Measurements from ENCODE around the gene RASD2.

Gene RASD2

DNA sequence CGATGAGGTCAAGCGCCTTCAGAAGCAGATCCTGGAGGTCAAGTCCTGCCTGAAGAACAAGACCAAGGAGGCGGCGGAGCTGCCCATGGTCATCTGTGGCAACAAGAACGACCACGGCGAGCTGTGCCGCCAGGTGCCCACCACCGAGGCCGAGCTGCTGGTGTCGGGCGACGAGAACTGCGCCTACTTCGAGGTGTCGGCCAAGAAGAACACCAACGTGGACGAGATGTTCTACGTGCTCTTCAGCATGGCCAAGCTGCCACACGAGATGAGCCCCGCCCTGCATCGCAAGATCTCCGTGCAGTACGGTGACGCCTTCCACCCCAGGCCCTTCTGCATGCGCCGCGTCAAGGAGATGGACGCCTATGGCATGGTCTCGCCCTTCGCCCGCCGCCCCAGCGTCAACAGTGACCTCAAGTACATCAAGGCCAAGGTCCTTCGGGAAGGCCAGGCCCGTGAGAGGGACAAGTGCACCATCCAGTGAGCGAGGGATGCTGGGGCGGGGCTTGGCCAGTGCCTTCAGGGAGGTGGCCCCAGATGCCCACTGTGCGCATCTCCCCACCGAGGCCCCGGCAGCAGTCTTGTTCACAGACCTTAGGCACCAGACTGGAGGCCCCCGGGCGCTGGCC, 11.0 kb downstream of the RASD2 start:
- no peak overlapping the region for H3K9ac ChIP-seq (ENCODE audit: insufficient read length)
- H3K4me3 ChIP-seq = no peak overlapping the region
- TF ChIP-seq FOXP2 (optimal IDR thresholded peaks at IDR 0.05; ENCODE audit: control extremely low read depth, extremely low read length, insufficient read depth) (no peak), EZH2 (IDR thresholded peaks at IDR 0.05) (no peak), POLR2AphosphoS5 (IDR thresholded peaks at IDR 0.05; ENCODE audit: borderline replicate concordance, low read depth, low read length) (no peak)
- no peak overlapping the region for H3K27ac ChIP-seq
- DNase-seq (ENCODE audit: low read depth, low spot score) = no peak
- H3K36me3 ChIP-seq (ENCODE audit: insufficient read depth, low read length) = no peaks in the 10 kb centered on the region
- no peaks in the 10 kb centered on the region for H3K9me3 ChIP-seq (ENCODE audit: low read depth, low read length)

GRCh38 chr22:35552196-35552842, 11.7 kb downstream of the RASD2 start:
- H3K9ac ChIP-seq (ENCODE audit: insufficient read length) = no peak overlapping the region
- no peak for TF ChIP-seq EZH2 (IDR thresholded peaks at IDR 0.05)
- TF ChIP-seq POLR2AphosphoS5 (IDR thresholded peaks at IDR 0.05; ENCODE audit: borderline replicate concordance, low read depth, low read length) = no peak
- TF ChIP-seq FOXP2 (optimal IDR thresholded peaks at IDR 0.05; ENCODE audit: control extremely low read depth, extremely low read length, insufficient read depth) = no peak
- H3K9me3 ChIP-seq (ENCODE audit: low read depth, low read length) = no peaks in the 10 kb centered on the region
- H3K27ac ChIP-seq = no peak overlapping the region
- DNase-seq (ENCODE audit: low read depth, low spot score) = no peak
- no peak overlapping the region for H3K4me3 ChIP-seq
- no peaks in the 10 kb centered on the region for H3K36me3 ChIP-seq (ENCODE audit: insufficient read depth, low read length)

DNA sequence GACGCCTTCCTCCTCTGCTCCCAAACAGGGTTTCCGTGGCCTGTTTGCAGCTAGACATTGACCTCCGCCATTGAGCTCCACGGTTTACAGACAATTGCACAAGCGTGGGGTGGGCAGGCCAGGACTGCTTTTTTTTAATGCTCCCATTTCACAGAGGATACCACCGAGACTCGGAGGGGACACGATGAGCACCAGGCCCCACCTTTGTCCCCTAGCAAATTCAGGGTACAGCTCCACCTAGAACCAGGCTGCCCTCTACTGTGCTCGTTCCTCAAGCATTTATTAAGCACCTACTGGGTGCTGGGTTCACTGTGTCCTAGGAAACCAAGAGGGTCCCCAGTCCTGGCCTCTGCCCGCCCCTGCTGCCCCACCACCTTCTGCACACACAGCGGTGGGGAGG, 12.2 kb downstream of the RASD2 start:
- Histone ChIP-seq H3K27ac (no peak overlapping the region), H3K9me3 (ENCODE audit: low read depth, low read length) (no peaks in the 10 kb centered on the region), H3K36me3 (ENCODE audit: insufficient read depth, low read length) (no peaks in the 10 kb centered on the region), H3K9ac (ENCODE audit: insufficient read length) (no peak overlapping the region), H3K4me3 (no peak overlapping the region)
- DNase-seq (ENCODE audit: low read depth, low spot score) = no peak
- TF ChIP-seq POLR2AphosphoS5 (IDR thresholded peaks at IDR 0.05; ENCODE audit: borderline replicate concordance, low read depth, low read length) (no peak), FOXP2 (optimal IDR thresholded peaks at IDR 0.05; ENCODE audit: control extremely low read depth, extremely low read length, insufficient read depth) (no peak), EZH2 (IDR thresholded peaks at IDR 0.05) (no peak)

- no peaks in the 10 kb centered on the region for H3K9me3 ChIP-seq (ENCODE audit: low read depth, low read length)
- no peak overlapping the region for H3K27ac ChIP-seq
- TF ChIP-seq FOXP2 (optimal IDR thresholded peaks at IDR 0.05; ENCODE audit: control extremely low read depth, extremely low read length, insufficient read depth) (no peak), POLR2AphosphoS5 (IDR thresholded peaks at IDR 0.05; ENCODE audit: borderline replicate concordance, low read depth, low read length) (no peak), EZH2 (IDR thresholded peaks at IDR 0.05) (no peak)
- no peak overlapping the region for H3K4me3 ChIP-seq
- no peak overlapping the region for H3K9ac ChIP-seq (ENCODE audit: insufficient read length)
- H3K36me3 ChIP-seq (ENCODE audit: insufficient read depth, low read length) = no peaks in the 10 kb centered on the region
- DNase-seq (ENCODE audit: low read depth, low spot score) = no peak
Observed at GRCh38 chr22:35553341-35553740, 12.7 kb downstream of the RASD2 start.

- Histone ChIP-seq H3K9ac (ENCODE audit: insufficient read length) (no peak overlapping the region), H3K27ac (no peak overlapping the region), H3K36me3 (ENCODE audit: insufficient read depth, low read length) (no peaks in the 10 kb centered on the region), H3K9me3 (ENCODE audit: low read depth, low read length) (no peaks in the 10 kb centered on the region), H3K4me3 (no peak overlapping the region)
- no peak for DNase-seq (ENCODE audit: low read depth, low spot score)
- no peak for TF ChIP-seq EZH2 (IDR thresholded peaks at IDR 0.05)
- no peak for TF ChIP-seq FOXP2 (optimal IDR thresholded peaks at IDR 0.05; ENCODE audit: control extremely low read depth, extremely low read length, insufficient read depth)
- no peak for TF ChIP-seq POLR2AphosphoS5 (IDR thresholded peaks at IDR 0.05; ENCODE audit: borderline replicate concordance, low read depth, low read length)
Observed at GRCh38 chr22:35554297-35554845, 13.7 kb downstream of the RASD2 start.

GRCh38 chr22:35555483-35555890, 14.9 kb downstream of the RASD2 start:
- no peaks in the 10 kb centered on the region for H3K9me3 ChIP-seq (ENCODE audit: low read depth, low read length)
- no peak overlapping the region for H3K27ac ChIP-seq
- DNase-seq (ENCODE audit: low read depth, low spot score) = no peak
- H3K4me3 ChIP-seq = no peak overlapping the region
- TF ChIP-seq FOXP2 (optimal IDR thresholded peaks at IDR 0.05; ENCODE audit: control extremely low read depth, extremely low read length, insufficient read depth) = no peak
- TF ChIP-seq POLR2AphosphoS5 (IDR thresholded peaks at IDR 0.05; ENCODE audit: borderline replicate concordance, low read depth, low read length) = no peak
- no peak for TF ChIP-seq EZH2 (IDR thresholded peaks at IDR 0.05)
- H3K9ac ChIP-seq (ENCODE audit: insufficient read length) = no peak overlapping the region
- H3K36me3 ChIP-seq (ENCODE audit: insufficient read depth, low read length) = no peaks in the 10 kb centered on the region

- Histone ChIP-seq H3K4me3 (no peak overlapping the region), H3K27ac (no peak overlapping the region), H3K9ac (ENCODE audit: insufficient read length) (no peak overlapping the region), H3K9me3 (ENCODE audit: low read depth, low read length) (no peaks in the 10 kb centered on the region), H3K36me3 (ENCODE audit: insufficient read depth, low read length) (no peaks in the 10 kb centered on the region)
- TF ChIP-seq EZH2 (IDR thresholded peaks at IDR 0.05) (no peak), POLR2AphosphoS5 (IDR thresholded peaks at IDR 0.05; ENCODE audit: borderline replicate concordance, low read depth, low read length) (no peak), FOXP2 (optimal IDR thresholded peaks at IDR 0.05; ENCODE audit: control extremely low read depth, extremely low read length, insufficient read depth) (no peak)
- no peak for DNase-seq (ENCODE audit: low read depth, low spot score)
Observed at GRCh38 chr22:35555946-35556547, 15.4 kb downstream of the RASD2 start.

DNA sequence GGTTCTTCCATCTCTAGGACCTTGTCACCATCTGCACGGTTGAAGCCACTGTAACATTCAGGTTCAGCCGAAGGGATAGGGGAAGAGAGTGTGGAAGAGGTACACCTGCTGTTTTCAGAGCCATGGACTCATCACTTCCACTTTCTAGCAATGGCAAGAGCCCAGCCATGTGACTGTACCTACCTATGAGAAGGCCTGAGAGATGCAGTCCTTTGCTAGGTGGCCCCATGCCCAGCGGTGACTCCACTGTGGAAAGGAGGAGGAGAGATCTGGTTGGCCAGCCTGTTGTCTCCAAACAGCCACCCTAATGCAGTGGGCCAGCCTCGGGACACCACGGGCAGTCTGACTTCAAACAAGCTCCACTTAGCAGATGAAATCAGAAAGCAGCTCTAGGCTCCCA, 16.0 kb downstream of the RASD2 start:
- DNase-seq (ENCODE audit: low read depth, low spot score) = no peak
- TF ChIP-seq EZH2 (IDR thresholded peaks at IDR 0.05) = no peak
- no peak for TF ChIP-seq POLR2AphosphoS5 (IDR thresholded peaks at IDR 0.05; ENCODE audit: borderline replicate concordance, low read depth, low read length)
- no peak for TF ChIP-seq FOXP2 (optimal IDR thresholded peaks at IDR 0.05; ENCODE audit: control extremely low read depth, extremely low read length, insufficient read depth)
- H3K9ac ChIP-seq (ENCODE audit: insufficient read length) = no peak overlapping the region
- no peaks in the 10 kb centered on the region for H3K36me3 ChIP-seq (ENCODE audit: insufficient read depth, low read length)
- no peak overlapping the region for H3K4me3 ChIP-seq
- H3K27ac ChIP-seq = no peak overlapping the region
- H3K9me3 ChIP-seq (ENCODE audit: low read depth, low read length) = no peaks in the 10 kb centered on the region

Data from SK-N-MC (cell line).